Activated CD8-positive, alpha-beta memory T cell treated with anti-CD3 and anti-CD28 coated beads for 48 hours (primary cell): ENCODE data around the gene MATK.

ENCODE experiments used
- DNase-seq, 3 experiments: peaks; one replicate each; pipeline ENCODE4 v3.0.0-alpha.2; 2020; ENCODE audit warnings: low read depth in 2 of 3, low spot score in 2 of 3

The MATK gene

GRCh38 chr19:3785938-3786824, at the start of gene MATK:
Gene MATK (minus strand): TSS chr19:3786381. CDS start chr19:3785135, 1,246 bp downstream.
- DNase-seq = no peak

GRCh38 chr19:3835055-3835435, 48.9 kb upstream of the MATK start:
- DNase-seq = no peak

GRCh38 chr19:3834349-3835054, 48.3 kb upstream of the MATK start:
- DNase-seq = no peak

GRCh38 chr19:3833578-3834348, 47.6 kb upstream of the MATK start:
- no peak for DNase-seq

- no peak for DNase-seq
Observed at GRCh38 chr19:3832001-3832400, 45.8 kb upstream of the MATK start.

GRCh38 chr19:3831601-3832000, 45.4 kb upstream of the MATK start:
- DNase-seq = no peak

GRCh38 chr19:3830621-3831589, 44.7 kb upstream of the MATK start:
- no peak for DNase-seq

GRCh38 chr19:3827306-3827705, 41.1 kb upstream of the MATK start:
- no peak for DNase-seq

GRCh38 chr19:3826163-3826562, 40.0 kb upstream of the MATK start:
- no peak for DNase-seq

- DNase-seq = no peak
Observed at GRCh38 chr19:3825286-3825956, 39.2 kb upstream of the MATK start.

GRCh38 chr19:3823350-3823713, 37.2 kb upstream of the MATK start:
- no peak for DNase-seq

- no peak for DNase-seq
Observed at GRCh38 chr19:3822683-3823349, 36.6 kb upstream of the MATK start.

GRCh38 chr19:3821857-3822364, 35.7 kb upstream of the MATK start:
- DNase-seq = peak; percentile 76 to 97 (median 97)

- DNase-seq = no peak
Observed at GRCh38 chr19:3821156-3821555, 35.0 kb upstream of the MATK start.

GRCh38 chr19:3819989-3820388, 33.8 kb upstream of the MATK start:
- no peak for DNase-seq

- DNase-seq = no peak
Observed at GRCh38 chr19:3818918-3819317, 32.7 kb upstream of the MATK start.

- DNase-seq = no peak
Observed at GRCh38 chr19:3818466-3818865, 32.3 kb upstream of the MATK start.

- DNase-seq = no peak
Observed at GRCh38 chr19:3817761-3818160, 31.6 kb upstream of the MATK start.

- DNase-seq = no peak
Observed at GRCh38 chr19:3816566-3817218, 30.5 kb upstream of the MATK start.
